ENCODE measurements around the gene SORCS3. TPM values are rescaled to one million over a fixed set of nuclear protein-coding genes. Genes with fewer than 3 reads are reported as not detected.

SORCS3 gene
- total RNA-seq, 1 experiment from 2014 or later, result 0.18 TPM

GRCh38 chr10:104819731-104820130 lies 178.6 kb downstream of the SORCS3 start:
- no peak for DNase-seq
- no peaks in the 10 kb centered on the region for H3K27me3 ChIP-seq (replicated peaks; ENCODE audit: control insufficient read depth, insufficient read depth, low read length)
- H3K4me3 ChIP-seq (ENCODE audit: low read depth, low read length), result no peak overlapping the region
- H3K4me1 Mint-ChIP-seq (ENCODE audit: low read depth, unreplicated experiment), result no peaks in the 10 kb centered on the region
- no peaks in the 10 kb centered on the region for H3K36me3 Mint-ChIP-seq (ENCODE audit: insufficient read depth, unreplicated experiment)
- no peak overlapping the region for H3K4me3 Mint-ChIP-seq (ENCODE audit: unreplicated experiment)
- no TSS peak for BruUV-seq (replicated peaks)
- H3K9me3 ChIP-seq, result no peaks in the 10 kb centered on the region
- H3K9me3 Mint-ChIP-seq (ENCODE audit: unreplicated experiment), result no peaks in the 10 kb centered on the region
- no peaks in the 10 kb centered on the region for H3K36me3 ChIP-seq (ENCODE audit: control insufficient read depth, insufficient read depth, low read length)
- intact Hi-C loops (cut with micrococcal nuclease; ENCODE audit: unreplicated experiment), result no loop called here
- no peak overlapping the region for H3K27ac Mint-ChIP-seq (ENCODE audit: unreplicated experiment)
- POLR2A ChIA-PET, result no interaction called here
- H3K27me3 Mint-ChIP-seq (ENCODE audit: insufficient read depth, unreplicated experiment), result peaks cover 3% of the 10 kb centered on the region
- CTCF ChIA-PET, result no interaction called here
- no peaks in the 10 kb centered on the region for H3K4me1 ChIP-seq
- no peak for TF ChIP-seq CTCF (IDR thresholded peaks at IDR 0.05; ENCODE audit: insufficient read depth in 1 of 2, low read depth in 1 of 2, low read length in 1 of 2, severe bottlenecking in 1 of 2, unreplicated experiment in 1 of 2)

GRCh38 chr10:104822088-104822487 lies 181.0 kb downstream of the SORCS3 start:
- H3K4me1 Mint-ChIP-seq (ENCODE audit: low read depth, unreplicated experiment), result no peaks in the 10 kb centered on the region
- no peak overlapping the region for H3K4me3 Mint-ChIP-seq (ENCODE audit: unreplicated experiment)
- H3K36me3 Mint-ChIP-seq (ENCODE audit: insufficient read depth, unreplicated experiment), result no peaks in the 10 kb centered on the region
- DNase-seq, result no peak
- no TSS peak for BruUV-seq (replicated peaks)
- TF ChIP-seq CTCF (IDR thresholded peaks at IDR 0.05; ENCODE audit: insufficient read depth in 1 of 2, low read depth in 1 of 2, low read length in 1 of 2, severe bottlenecking in 1 of 2, unreplicated experiment in 1 of 2), result no peak
- no peak overlapping the region for H3K27ac Mint-ChIP-seq (ENCODE audit: unreplicated experiment)
- no peak overlapping the region for H3K4me3 ChIP-seq (ENCODE audit: low read depth, low read length)
- no peaks in the 10 kb centered on the region for H3K36me3 ChIP-seq (ENCODE audit: control insufficient read depth, insufficient read depth, low read length)
- ChIA-PET CTCF (no interaction called here), POLR2A (no interaction called here)
- no peaks in the 10 kb centered on the region for H3K9me3 Mint-ChIP-seq (ENCODE audit: unreplicated experiment)
- intact Hi-C loops (cut with micrococcal nuclease; ENCODE audit: unreplicated experiment), result no loop called here
- H3K27me3 Mint-ChIP-seq (ENCODE audit: insufficient read depth, unreplicated experiment), result peaks cover 3% of the 10 kb centered on the region
- H3K4me1 ChIP-seq, result no peaks in the 10 kb centered on the region
- H3K27me3 ChIP-seq (replicated peaks; ENCODE audit: control insufficient read depth, insufficient read depth, low read length), result no peaks in the 10 kb centered on the region
- H3K9me3 ChIP-seq, result no peaks in the 10 kb centered on the region

GRCh38 chr10:104824380-104825006 lies 183.4 kb downstream of the SORCS3 start:
- Mint-ChIP-seq H3K9me3 (ENCODE audit: unreplicated experiment) (no peaks in the 10 kb centered on the region), H3K36me3 (ENCODE audit: insufficient read depth, unreplicated experiment) (no peaks in the 10 kb centered on the region), H3K27me3 (ENCODE audit: insufficient read depth, unreplicated experiment) (peaks cover 3% of the 10 kb centered on the region), H3K4me1 (ENCODE audit: low read depth, unreplicated experiment) (no peaks in the 10 kb centered on the region), H3K4me3 (ENCODE audit: unreplicated experiment) (no peak overlapping the region), H3K27ac (ENCODE audit: unreplicated experiment) (no peak overlapping the region)
- TF ChIP-seq CTCF (IDR thresholded peaks at IDR 0.05; ENCODE audit: insufficient read depth in 1 of 2, low read depth in 1 of 2, low read length in 1 of 2, severe bottlenecking in 1 of 2, unreplicated experiment in 1 of 2), result no peak
- no peak overlapping the region for H3K4me3 ChIP-seq (ENCODE audit: low read depth, low read length)
- no peaks in the 10 kb centered on the region for H3K4me1 ChIP-seq
- ChIA-PET POLR2A (no interaction called here), CTCF (no interaction called here)
- no peaks in the 10 kb centered on the region for H3K27me3 ChIP-seq (replicated peaks; ENCODE audit: control insufficient read depth, insufficient read depth, low read length)
- H3K36me3 ChIP-seq (ENCODE audit: control insufficient read depth, insufficient read depth, low read length), result no peaks in the 10 kb centered on the region
- peak; percentile 40 to 52 for DNase-seq
- H3K9me3 ChIP-seq, result no peaks in the 10 kb centered on the region
- BruUV-seq (replicated peaks), result no TSS peak
- intact Hi-C loops (cut with micrococcal nuclease; ENCODE audit: unreplicated experiment), result no loop called here

Measured in Caco-2 (cell line).